A549 (cell line): ENCODE measurements around the gene DEPDC5.

ENCODE experiments used
- CEBPB ChIP-seq, 2 experiments: fragments of >200 bp in 1 of 2; sonication (Bioruptor Twin) in 1 of 2; formaldehyde crosslinking in 1 of 2; IDR thresholded peaks; 2 replicates each; pipeline ENCODE4 v1.6.1; 2012 to 2016
- RAD21 ChIP-seq, 2 experiments: fragments of >200 bp in 1 of 2; sonication (Bioruptor Twin) in 1 of 2; formaldehyde crosslinking in 1 of 2; IDR thresholded peaks in 1 of 2; conservative IDR thresholded peaks in 1 of 2; 2 replicates in 1 of 2; 3 replicates in 1 of 2; pipeline ENCODE4 v1.6.1; 2012 to 2018; ENCODE audit warnings: inconsistent platforms in 1 of 2
- TF ChIP-seq, protein P1 (sequence below): fragments of 200-600 bp; sonication (generic); IDR thresholded peaks from 2 replicates; pipeline ENCODE4 v1.6.1; 2016; ENCODE audit warnings: antibody characterized with exemption, mild to moderate bottlenecking, moderate library complexity

- TF ChIP-seq, protein P1, sequence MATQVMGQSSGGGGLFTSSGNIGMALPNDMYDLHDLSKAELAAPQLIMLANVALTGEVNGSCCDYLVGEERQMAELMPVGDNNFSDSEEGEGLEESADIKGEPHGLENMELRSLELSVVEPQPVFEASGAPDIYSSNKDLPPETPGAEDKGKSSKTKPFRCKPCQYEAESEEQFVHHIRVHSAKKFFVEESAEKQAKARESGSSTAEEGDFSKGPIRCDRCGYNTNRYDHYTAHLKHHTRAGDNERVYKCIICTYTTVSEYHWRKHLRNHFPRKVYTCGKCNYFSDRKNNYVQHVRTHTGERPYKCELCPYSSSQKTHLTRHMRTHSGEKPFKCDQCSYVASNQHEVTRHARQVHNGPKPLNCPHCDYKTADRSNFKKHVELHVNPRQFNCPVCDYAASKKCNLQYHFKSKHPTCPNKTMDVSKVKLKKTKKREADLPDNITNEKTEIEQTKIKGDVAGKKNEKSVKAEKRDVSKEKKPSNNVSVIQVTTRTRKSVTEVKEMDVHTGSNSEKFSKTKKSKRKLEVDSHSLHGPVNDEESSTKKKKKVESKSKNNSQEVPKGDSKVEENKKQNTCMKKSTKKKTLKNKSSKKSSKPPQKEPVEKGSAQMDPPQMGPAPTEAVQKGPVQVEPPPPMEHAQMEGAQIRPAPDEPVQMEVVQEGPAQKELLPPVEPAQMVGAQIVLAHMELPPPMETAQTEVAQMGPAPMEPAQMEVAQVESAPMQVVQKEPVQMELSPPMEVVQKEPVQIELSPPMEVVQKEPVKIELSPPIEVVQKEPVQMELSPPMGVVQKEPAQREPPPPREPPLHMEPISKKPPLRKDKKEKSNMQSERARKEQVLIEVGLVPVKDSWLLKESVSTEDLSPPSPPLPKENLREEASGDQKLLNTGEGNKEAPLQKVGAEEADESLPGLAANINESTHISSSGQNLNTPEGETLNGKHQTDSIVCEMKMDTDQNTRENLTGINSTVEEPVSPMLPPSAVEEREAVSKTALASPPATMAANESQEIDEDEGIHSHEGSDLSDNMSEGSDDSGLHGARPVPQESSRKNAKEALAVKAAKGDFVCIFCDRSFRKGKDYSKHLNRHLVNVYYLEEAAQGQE = no peak
- TF ChIP-seq RAD21 (conservative IDR thresholded peaks at IDR 0.05 in 1 of 2, IDR thresholded peaks at IDR 0.05 in 1 of 2) (no peak), CEBPB (IDR thresholded peaks at IDR 0.05) (no peak)
Observed at GRCh38 chr22:31768422-31769059, 14.7 kb downstream of the DEPDC5 start.
